DOHH2 (cell line): ENCODE results near the gene CRYBA4.

ENCODE experiments used
- H3F3A ChIP-seq: fragments of 200-600 bp; sonication (generic), shearing (Covaris generic); 2 replicates; pipeline ENCODE4 v1.6.0; 2016; ENCODE audit warnings: antibody characterized with exemption, mild to moderate bottlenecking; ENCODE audit not compliant: control insufficient read depth, insufficient read depth
- H3K27ac ChIP-seq: fragments of 200-600 bp; sonication (generic); 2 replicates; pipeline ENCODE4 v1.5.1; 2014; ENCODE audit warnings: low read depth, mild to moderate bottlenecking, low read length, moderate library complexity
- H3K27me3 ChIP-seq: fragments of 200-600 bp; sonication (generic); 2 replicates; pipeline ENCODE4 v1.6.1; 2014; ENCODE audit warnings: mild to moderate bottlenecking, low read length, mixed read lengths; ENCODE audit not compliant: control insufficient read depth
- H3K36me3 ChIP-seq: fragments of 200-600 bp; sonication (generic); 2 replicates; pipeline ENCODE4 v1.6.1; 2014; ENCODE audit warnings: mild to moderate bottlenecking, low read length, moderate library complexity, mixed read lengths; ENCODE audit not compliant: control insufficient read depth
- H3K4me1 ChIP-seq: fragments of 200-600 bp; sonication (generic); 2 replicates; pipeline ENCODE4 v1.6.1; 2014; ENCODE audit warnings: mild to moderate bottlenecking, low read length, mixed read lengths; ENCODE audit not compliant: control insufficient read depth
- H3K4me2 ChIP-seq: fragments of 200-600 bp; sonication (generic); 2 replicates; pipeline ENCODE4 v1.6.0; 2014; ENCODE audit warnings: mild to moderate bottlenecking, low read length, moderate library complexity
- H3K4me3 ChIP-seq: fragments of 200-600 bp; sonication (generic); 2 replicates; pipeline ENCODE4 v1.5.1; 2014; ENCODE audit warnings: mild to moderate bottlenecking, low read length, mixed read lengths
- H3K79me2 ChIP-seq: fragments of 200-600 bp; sonication (generic); 2 replicates; pipeline ENCODE4 v1.6.1; 2014; ENCODE audit warnings: mild to moderate bottlenecking, low read length, mixed read lengths; ENCODE audit not compliant: control insufficient read depth
- H3K9me2 ChIP-seq: fragments of 200-600 bp; sonication (generic); replicated peaks from 2 replicates; pipeline ENCODE4 v1.6.1; 2014; ENCODE audit warnings: mild to moderate bottlenecking, low read length, mixed read lengths; ENCODE audit not compliant: control insufficient read depth
- H3K9me3 ChIP-seq: fragments of 200-600 bp; sonication (generic); 2 replicates; pipeline ENCODE4 v1.6.1; 2014; ENCODE audit warnings: antibody characterized with exemption, low read length, mixed read lengths; ENCODE audit not compliant: control insufficient read depth, insufficient read depth
- H4K20me1 ChIP-seq: fragments of 200-600 bp; sonication (generic); 2 replicates; pipeline ENCODE4 v1.6.0; 2014; ENCODE audit warnings: low read depth, mild to moderate bottlenecking, antibody characterized with exemption, low read length, moderate library complexity; ENCODE audit not compliant: control insufficient read depth, insufficient read depth
- CTCF ChIP-seq: fragments of 200-600 bp; sonication (generic); IDR thresholded peaks from one replicate; pipeline ENCODE4 v1.5.1; 2014; ENCODE audit warnings: antibody characterized with exemption, mild to moderate bottlenecking, low read depth, low read length; ENCODE audit not compliant: poor library complexity, severe bottlenecking
- EZH2phosphoT487 ChIP-seq: fragments of 200-600 bp; sonication (generic); IDR thresholded peaks from 2 replicates; pipeline ENCODE4 v1.6.1; 2017; ENCODE audit warnings: borderline replicate concordance, mild to moderate bottlenecking, antibody characterized with exemption, low read length, moderate library complexity, mixed read lengths

CRYBA4 gene

DNA sequence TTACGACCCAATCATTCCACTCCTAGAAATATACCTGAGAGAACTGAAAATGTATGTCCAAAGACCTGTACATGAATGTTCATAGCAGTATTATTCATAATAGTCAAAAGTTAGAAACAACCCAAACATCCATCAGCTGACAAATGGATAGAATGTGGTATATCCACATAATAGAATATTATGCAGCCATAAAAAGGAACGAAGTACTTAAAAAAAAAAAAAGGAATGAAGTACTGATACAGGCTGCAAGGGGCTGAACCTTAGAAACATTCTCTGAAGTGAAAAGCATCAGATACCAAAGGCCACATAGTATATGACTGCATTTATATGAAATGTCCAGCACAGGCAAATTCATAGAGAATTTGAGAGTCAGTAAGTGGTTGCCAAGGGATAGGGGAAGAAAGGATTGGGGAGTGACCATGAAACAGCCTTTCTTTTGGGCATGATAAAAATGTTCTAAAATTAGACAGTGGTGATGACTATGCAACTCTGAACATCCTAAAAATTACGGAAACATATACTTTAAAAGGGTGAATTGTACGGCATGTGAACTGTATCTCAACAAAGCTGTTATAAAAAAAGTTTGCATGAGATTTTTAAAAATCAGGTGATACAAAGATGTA, 33.7 kb upstream of the CRYBA4 start:
- peaks cover 69% of the 10 kb centered on the region for H3K79me2 ChIP-seq
- H3K27me3 ChIP-seq = no peaks in the 10 kb centered on the region
- H4K20me1 ChIP-seq = peaks cover 7% of the 10 kb centered on the region; the same call in 1 of the 2 replicates
- TF ChIP-seq CTCF (no peak), EZH2phosphoT487 (no peak)
- peaks cover 8% of the 10 kb centered on the region; the same call in 1 of the 2 replicates for H3F3A ChIP-seq
- no peaks in the 10 kb centered on the region for H3K9me2 ChIP-seq
- H3K4me1 ChIP-seq = peaks cover 70% of the 10 kb centered on the region
- no peak overlapping the region for H3K27ac ChIP-seq
- peak overlapping the region; percentile 92 for H3K4me3 ChIP-seq
- peaks cover 31% of the 10 kb centered on the region for H3K36me3 ChIP-seq
- peak overlapping the region; percentile 95 for H3K4me2 ChIP-seq
- H3K9me3 ChIP-seq = no peaks in the 10 kb centered on the region

DNA sequence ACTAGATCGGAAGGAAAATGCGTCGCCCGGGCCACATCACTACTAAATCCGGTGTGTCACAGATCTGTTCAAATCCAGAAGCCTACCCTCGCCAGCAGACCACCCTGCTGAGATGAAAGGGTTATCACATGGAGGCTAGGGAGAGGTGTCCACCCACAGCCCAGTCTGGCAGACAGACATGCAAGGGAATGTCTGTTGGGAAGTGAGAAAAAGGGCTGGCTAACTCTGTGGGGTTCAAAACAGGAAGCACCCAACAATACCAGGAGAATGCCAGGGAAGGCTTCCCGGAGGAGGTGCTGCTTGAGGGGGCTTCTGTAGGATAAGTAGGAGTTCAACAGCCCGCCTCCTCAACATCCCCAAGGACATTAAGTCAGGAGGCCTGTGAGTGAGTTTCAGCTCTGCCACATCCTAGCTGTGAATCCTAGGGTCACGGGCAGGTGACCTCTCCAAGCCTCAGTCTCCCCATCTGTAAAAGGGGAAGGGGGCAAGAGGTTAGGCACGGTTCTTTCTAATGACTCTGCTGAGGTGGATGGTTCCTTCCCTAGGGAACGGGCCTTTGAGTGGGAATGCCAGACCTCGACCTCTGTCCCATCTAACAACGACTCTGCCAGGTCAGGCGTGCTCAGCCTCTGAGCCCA, 32.9 kb upstream of the CRYBA4 start:
- H4K20me1 ChIP-seq = peaks cover 7% of the 10 kb centered on the region; the same call in 1 of the 2 replicates
- TF ChIP-seq CTCF = no peak
- TF ChIP-seq EZH2phosphoT487 = no peak
- H3F3A ChIP-seq = peaks cover 8% of the 10 kb centered on the region; the same call in 1 of the 2 replicates
- H3K4me2 ChIP-seq = peak overlapping the region; percentile 95
- H3K27ac ChIP-seq = peak overlapping the region; percentile 32; the same call in 1 of the 2 replicates
- peaks cover 31% of the 10 kb centered on the region for H3K36me3 ChIP-seq
- peaks cover 62% of the 10 kb centered on the region for H3K79me2 ChIP-seq
- peaks cover 73% of the 10 kb centered on the region for H3K4me1 ChIP-seq
- H3K4me3 ChIP-seq = peak overlapping the region; percentile 92
- no peaks in the 10 kb centered on the region for H3K9me2 ChIP-seq
- no peaks in the 10 kb centered on the region for H3K9me3 ChIP-seq
- H3K27me3 ChIP-seq = no peaks in the 10 kb centered on the region

DNA sequence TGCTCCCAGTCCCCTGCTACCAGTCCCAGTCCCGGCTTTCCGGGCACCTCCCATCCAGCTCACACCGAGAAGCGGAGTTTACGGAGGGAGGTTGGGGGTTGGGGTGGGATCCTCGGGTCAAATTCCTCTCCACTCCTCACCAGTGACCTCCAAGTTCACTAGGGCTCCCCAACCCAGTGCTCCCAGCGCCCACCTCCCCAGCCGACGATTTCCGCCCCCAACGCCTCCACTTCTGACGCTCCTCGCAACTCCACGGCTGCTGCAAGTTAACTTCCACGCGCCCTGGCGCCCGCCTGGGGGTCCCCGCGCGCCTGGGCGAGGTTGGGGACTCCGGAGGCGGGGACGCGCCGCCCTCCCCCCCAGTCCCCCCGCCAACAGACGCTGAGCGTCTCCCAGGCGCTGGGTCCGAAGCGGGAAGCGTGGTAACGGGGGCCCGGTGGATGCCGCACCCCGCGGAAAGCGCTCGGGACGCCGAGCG, 32.4 kb upstream of the CRYBA4 start:
- Histone ChIP-seq H3K79me2 (peaks cover 56% of the 10 kb centered on the region), H3K4me1 (peaks cover 71% of the 10 kb centered on the region), H3F3A (peaks cover 8% of the 10 kb centered on the region; the same call in 1 of the 2 replicates), H3K36me3 (peaks cover 28% of the 10 kb centered on the region), H3K4me2 (peak overlapping the region; percentile 95), H3K9me2 (no peaks in the 10 kb centered on the region), H3K27me3 (no peaks in the 10 kb centered on the region), H4K20me1 (peaks cover 7% of the 10 kb centered on the region; the same call in 1 of the 2 replicates), H3K4me3 (peak overlapping the region; percentile 92), H3K27ac (peak overlapping the region; percentile 32; the same call in 1 of the 2 replicates), H3K9me3 (no peaks in the 10 kb centered on the region)
- no peak for TF ChIP-seq EZH2phosphoT487
- TF ChIP-seq CTCF = no peak
